AG10803 (cell line): ENCODE measurements around the gene MTA1.

Experiments
- DNase-seq: peaks from one replicate; pipeline ENCODE4 v3.0.0; 2010; ENCODE audit warnings: low read depth
- H3K4me3 ChIP-seq: 2 replicates; pipeline ENCODE4 v1.5.1; 2011; ENCODE audit warnings: mild to moderate bottlenecking, low read length, control low read depth
- TF ChIP-seq, protein P1 (sequence below): conservative IDR thresholded peaks from 2 replicates; pipeline ENCODE4 v1.5.1; 2011; ENCODE audit warnings: mild to moderate bottlenecking, low read length, control low read depth, inconsistent platforms

The MTA1 gene

GRCh38 chr14:105419195-105420091, at the start of gene MTA1:
Gene MTA1 (plus strand): TSS chr14:105419827. CDS start chr14:105420036, 209 bp downstream.
- TF ChIP-seq, protein P1, sequence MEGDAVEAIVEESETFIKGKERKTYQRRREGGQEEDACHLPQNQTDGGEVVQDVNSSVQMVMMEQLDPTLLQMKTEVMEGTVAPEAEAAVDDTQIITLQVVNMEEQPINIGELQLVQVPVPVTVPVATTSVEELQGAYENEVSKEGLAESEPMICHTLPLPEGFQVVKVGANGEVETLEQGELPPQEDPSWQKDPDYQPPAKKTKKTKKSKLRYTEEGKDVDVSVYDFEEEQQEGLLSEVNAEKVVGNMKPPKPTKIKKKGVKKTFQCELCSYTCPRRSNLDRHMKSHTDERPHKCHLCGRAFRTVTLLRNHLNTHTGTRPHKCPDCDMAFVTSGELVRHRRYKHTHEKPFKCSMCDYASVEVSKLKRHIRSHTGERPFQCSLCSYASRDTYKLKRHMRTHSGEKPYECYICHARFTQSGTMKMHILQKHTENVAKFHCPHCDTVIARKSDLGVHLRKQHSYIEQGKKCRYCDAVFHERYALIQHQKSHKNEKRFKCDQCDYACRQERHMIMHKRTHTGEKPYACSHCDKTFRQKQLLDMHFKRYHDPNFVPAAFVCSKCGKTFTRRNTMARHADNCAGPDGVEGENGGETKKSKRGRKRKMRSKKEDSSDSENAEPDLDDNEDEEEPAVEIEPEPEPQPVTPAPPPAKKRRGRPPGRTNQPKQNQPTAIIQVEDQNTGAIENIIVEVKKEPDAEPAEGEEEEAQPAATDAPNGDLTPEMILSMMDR, result no peak
- DNase-seq, result peak; percentile 30

GRCh38 chr14:105374389-105374788, 45.2 kb upstream of the MTA1 start:
- no peak for DNase-seq

More at GRCh38 chr14:105419195-105420091, at the start of gene MTA1:
- peak within 1 kb of the TSS; percentile 80 for H3K4me3 ChIP-seq

DNA sequence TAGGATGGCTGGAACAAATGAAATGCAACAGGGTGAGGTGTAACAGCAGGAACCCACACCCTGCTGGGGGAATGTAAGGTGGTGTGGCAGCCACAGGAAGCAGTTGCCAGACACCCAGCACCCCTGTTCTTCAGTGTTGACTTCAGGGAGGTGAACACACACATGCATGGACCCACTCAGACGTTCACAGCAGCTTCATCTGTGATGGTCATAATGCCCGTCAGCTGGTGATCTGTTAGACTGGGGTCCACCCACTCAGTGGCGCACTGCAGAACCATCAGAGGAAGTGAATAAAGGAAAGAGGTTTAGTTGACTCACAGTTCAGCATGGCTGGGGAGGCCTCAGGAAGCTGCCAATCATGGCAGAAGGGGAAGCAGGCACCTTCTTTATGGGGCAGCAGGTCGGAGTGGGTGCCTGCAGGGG, 44.0 kb upstream of the MTA1 start:
- H3K4me3 ChIP-seq, result no peak overlapping the region
- DNase-seq, result no peak
- TF ChIP-seq, protein P1, result no peak

More at GRCh38 chr14:105374389-105374788, 45.2 kb upstream of the MTA1 start:
- no peak overlapping the region for H3K4me3 ChIP-seq
- TF ChIP-seq, protein P1, result no peak

GRCh38 chr14:105376521-105377440, 42.8 kb upstream of the MTA1 start:
- DNase-seq, result no peak
- no peak overlapping the region for H3K4me3 ChIP-seq
- TF ChIP-seq, protein P1, result no peak

DNA sequence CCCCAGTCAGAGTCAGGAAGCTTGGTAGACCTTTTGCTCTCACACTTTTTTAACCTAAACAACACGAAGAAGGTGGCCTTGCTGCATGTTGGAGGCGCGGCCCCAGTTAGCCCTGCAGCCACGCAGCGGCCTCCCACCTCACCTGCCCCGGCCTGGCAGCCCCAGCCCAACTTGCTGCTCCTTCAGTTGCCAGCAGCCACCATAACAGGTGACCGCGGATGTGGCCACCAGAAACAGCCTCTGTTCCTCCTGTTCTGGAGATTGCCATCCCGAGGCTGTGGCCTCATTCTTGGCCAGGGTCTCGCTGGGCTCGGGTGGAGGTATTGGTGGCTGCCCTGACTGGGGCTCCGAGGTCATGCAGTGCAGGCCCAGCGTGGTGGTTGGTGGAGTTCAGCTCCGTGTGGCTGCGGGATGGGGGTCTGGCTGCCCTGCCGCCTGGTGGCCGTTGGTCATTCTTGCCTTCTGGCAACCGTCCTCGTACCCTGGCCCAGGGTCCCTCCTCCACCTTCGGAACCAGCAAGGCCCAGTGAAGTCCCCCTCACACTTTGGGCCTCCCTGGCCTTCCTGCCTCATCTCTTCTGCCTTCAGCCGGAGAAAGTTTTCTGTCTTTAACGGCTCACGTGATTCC, 42.0 kb upstream of the MTA1 start:
- no peak overlapping the region for H3K4me3 ChIP-seq
- no peak for DNase-seq
- TF ChIP-seq, protein P1, result no peak

GRCh38 chr14:105378199-105378598, 41.4 kb upstream of the MTA1 start:
- H3K4me3 ChIP-seq, result no peak overlapping the region
- TF ChIP-seq, protein P1, result no peak
- DNase-seq, result no peak
